Measurements from ENCODE around the gene CABP2.

GRCh38 chr11:67505605-67506396 lies 17.4 kb downstream of the CABP2 start:
- TF ChIP-seq, protein P1, sequence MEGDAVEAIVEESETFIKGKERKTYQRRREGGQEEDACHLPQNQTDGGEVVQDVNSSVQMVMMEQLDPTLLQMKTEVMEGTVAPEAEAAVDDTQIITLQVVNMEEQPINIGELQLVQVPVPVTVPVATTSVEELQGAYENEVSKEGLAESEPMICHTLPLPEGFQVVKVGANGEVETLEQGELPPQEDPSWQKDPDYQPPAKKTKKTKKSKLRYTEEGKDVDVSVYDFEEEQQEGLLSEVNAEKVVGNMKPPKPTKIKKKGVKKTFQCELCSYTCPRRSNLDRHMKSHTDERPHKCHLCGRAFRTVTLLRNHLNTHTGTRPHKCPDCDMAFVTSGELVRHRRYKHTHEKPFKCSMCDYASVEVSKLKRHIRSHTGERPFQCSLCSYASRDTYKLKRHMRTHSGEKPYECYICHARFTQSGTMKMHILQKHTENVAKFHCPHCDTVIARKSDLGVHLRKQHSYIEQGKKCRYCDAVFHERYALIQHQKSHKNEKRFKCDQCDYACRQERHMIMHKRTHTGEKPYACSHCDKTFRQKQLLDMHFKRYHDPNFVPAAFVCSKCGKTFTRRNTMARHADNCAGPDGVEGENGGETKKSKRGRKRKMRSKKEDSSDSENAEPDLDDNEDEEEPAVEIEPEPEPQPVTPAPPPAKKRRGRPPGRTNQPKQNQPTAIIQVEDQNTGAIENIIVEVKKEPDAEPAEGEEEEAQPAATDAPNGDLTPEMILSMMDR (IDR thresholded peaks at IDR 0.05): peak; percentile 96 to 99 (median 98)
- peak; percentile 75 to 82 for TF ChIP-seq POLR2A (IDR thresholded peaks at IDR 0.05)

All from Peyer's patch (tissue), 4 donors.